Panc1 (cell line): Measurements from ENCODE around the gene LPGAT1.

Source experiments
- POLR2AphosphoS5 ChIP-seq: IDR thresholded peaks from 2 replicates; pipeline ENCODE4 v1.6.1; 2012; ENCODE audit warnings: mild to moderate bottlenecking, low read depth, low read length, moderate library complexity
- SIN3A ChIP-seq: IDR thresholded peaks from 2 replicates; pipeline ENCODE4 v1.6.1; 2012; ENCODE audit warnings: low read depth, mild to moderate bottlenecking, low read length, moderate library complexity, borderline replicate concordance; ENCODE audit not compliant: insufficient read depth
- TF ChIP-seq, protein P1 (sequence below): fragments of 450-650 bp; IDR thresholded peaks from 2 replicates; pipeline ENCODE4 v1.5.1; 2017; ENCODE audit warnings: mild to moderate bottlenecking
- TF ChIP-seq, protein P2 (sequence below), 2 experiments: IDR thresholded peaks; 2 replicates each; pipeline ENCODE4 v1.6.1; 2011 to 2012; ENCODE audit warnings: low read depth in 2 of 2, control low read depth in 1 of 2, low read length in 1 of 2, mild to moderate bottlenecking in 1 of 2, moderate library complexity in 1 of 2; ENCODE audit not compliant: insufficient read depth in 1 of 2

DNA sequence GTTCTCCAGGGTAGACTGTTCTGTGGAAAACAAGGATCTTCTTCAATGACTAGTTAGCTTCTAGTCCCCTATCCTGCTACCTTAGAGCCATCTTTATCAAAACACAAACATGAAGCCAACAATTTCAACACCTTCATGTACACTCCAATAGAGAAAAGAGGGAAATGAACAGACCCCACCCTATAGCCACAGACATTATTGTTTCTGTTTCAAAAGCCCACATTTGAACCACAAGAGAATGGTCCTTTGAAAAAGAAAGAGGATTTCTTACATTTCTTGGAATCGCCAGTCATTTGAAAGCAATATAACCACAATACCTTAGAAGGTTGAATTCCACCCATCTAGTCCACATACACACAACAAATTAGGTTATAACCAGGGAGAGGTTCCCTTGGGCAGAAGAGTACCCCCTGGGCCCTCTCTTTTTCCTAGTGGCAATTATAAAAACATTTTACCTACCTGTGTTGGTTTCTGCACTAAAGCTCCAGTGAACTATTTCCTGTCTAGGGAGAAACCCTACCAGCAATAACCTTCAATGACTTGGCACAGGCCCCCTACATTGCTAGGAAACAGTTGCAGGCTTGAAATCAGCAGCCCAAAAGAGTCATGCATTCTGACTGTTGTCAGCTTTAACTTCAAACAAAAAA lies 2.7 kb upstream of the LPGAT1 start:
- TF ChIP-seq, protein P1, sequence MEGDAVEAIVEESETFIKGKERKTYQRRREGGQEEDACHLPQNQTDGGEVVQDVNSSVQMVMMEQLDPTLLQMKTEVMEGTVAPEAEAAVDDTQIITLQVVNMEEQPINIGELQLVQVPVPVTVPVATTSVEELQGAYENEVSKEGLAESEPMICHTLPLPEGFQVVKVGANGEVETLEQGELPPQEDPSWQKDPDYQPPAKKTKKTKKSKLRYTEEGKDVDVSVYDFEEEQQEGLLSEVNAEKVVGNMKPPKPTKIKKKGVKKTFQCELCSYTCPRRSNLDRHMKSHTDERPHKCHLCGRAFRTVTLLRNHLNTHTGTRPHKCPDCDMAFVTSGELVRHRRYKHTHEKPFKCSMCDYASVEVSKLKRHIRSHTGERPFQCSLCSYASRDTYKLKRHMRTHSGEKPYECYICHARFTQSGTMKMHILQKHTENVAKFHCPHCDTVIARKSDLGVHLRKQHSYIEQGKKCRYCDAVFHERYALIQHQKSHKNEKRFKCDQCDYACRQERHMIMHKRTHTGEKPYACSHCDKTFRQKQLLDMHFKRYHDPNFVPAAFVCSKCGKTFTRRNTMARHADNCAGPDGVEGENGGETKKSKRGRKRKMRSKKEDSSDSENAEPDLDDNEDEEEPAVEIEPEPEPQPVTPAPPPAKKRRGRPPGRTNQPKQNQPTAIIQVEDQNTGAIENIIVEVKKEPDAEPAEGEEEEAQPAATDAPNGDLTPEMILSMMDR = no peak
- TF ChIP-seq SIN3A (no peak), POLR2AphosphoS5 (no peak)
- TF ChIP-seq, protein P2, sequence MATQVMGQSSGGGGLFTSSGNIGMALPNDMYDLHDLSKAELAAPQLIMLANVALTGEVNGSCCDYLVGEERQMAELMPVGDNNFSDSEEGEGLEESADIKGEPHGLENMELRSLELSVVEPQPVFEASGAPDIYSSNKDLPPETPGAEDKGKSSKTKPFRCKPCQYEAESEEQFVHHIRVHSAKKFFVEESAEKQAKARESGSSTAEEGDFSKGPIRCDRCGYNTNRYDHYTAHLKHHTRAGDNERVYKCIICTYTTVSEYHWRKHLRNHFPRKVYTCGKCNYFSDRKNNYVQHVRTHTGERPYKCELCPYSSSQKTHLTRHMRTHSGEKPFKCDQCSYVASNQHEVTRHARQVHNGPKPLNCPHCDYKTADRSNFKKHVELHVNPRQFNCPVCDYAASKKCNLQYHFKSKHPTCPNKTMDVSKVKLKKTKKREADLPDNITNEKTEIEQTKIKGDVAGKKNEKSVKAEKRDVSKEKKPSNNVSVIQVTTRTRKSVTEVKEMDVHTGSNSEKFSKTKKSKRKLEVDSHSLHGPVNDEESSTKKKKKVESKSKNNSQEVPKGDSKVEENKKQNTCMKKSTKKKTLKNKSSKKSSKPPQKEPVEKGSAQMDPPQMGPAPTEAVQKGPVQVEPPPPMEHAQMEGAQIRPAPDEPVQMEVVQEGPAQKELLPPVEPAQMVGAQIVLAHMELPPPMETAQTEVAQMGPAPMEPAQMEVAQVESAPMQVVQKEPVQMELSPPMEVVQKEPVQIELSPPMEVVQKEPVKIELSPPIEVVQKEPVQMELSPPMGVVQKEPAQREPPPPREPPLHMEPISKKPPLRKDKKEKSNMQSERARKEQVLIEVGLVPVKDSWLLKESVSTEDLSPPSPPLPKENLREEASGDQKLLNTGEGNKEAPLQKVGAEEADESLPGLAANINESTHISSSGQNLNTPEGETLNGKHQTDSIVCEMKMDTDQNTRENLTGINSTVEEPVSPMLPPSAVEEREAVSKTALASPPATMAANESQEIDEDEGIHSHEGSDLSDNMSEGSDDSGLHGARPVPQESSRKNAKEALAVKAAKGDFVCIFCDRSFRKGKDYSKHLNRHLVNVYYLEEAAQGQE (IDR thresholded peaks at IDR 0.05; ENCODE audit: insufficient read depth in 1 of 2, low read depth in 2 of 2, low read length in 1 of 2) = no peak
